Prostate gland (tissue), 2 donors: ENCODE measurements around the gene JAGN1.

Source experiments
- POLR2A ChIP-seq: fragments of 450-650 bp; IDR thresholded peaks from one replicate; pipeline ENCODE4 v1.6.1; 2016; ENCODE audit warnings: antibody characterized with exemption, mild to moderate bottlenecking
- TF ChIP-seq, protein P1 (sequence below), 4 experiments: fragments of 200-600 bp in 2 of 4; fragments of 450-650 bp in 2 of 4; sonication (generic) in 2 of 4; IDR thresholded peaks; 1 replicate in 3 of 4; 2 replicates in 1 of 4; pipeline ENCODE4 v1.5.1; 2016 to 2019; ENCODE audit warnings: antibody characterized with exemption in 4 of 4, mild to moderate bottlenecking in 2 of 4, moderate library complexity in 2 of 4

DNA sequence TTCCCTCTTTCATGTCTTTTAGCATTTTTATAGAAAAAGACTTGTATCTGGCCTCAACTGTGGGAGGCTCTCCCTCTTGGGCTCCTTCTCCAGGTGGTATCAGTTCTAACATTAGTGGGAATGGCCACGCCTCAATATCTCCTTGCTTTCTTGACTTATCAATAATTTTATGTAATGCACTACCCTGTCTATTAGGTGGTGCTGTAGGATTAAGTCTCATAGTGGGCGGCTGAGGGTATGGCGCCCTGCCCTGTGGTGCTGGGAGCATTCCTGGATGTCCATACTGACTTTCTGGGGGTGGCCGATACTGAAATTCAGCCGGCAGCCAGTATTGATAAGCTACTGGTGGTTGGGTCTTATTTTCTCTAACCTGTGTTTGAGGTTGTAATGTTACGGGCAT, 37.9 kb upstream of the JAGN1 start:
- TF ChIP-seq, protein P1, sequence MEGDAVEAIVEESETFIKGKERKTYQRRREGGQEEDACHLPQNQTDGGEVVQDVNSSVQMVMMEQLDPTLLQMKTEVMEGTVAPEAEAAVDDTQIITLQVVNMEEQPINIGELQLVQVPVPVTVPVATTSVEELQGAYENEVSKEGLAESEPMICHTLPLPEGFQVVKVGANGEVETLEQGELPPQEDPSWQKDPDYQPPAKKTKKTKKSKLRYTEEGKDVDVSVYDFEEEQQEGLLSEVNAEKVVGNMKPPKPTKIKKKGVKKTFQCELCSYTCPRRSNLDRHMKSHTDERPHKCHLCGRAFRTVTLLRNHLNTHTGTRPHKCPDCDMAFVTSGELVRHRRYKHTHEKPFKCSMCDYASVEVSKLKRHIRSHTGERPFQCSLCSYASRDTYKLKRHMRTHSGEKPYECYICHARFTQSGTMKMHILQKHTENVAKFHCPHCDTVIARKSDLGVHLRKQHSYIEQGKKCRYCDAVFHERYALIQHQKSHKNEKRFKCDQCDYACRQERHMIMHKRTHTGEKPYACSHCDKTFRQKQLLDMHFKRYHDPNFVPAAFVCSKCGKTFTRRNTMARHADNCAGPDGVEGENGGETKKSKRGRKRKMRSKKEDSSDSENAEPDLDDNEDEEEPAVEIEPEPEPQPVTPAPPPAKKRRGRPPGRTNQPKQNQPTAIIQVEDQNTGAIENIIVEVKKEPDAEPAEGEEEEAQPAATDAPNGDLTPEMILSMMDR (IDR thresholded peaks at IDR 0.05): no peak
- no peak for TF ChIP-seq POLR2A
